Choroid plexus epithelial cell (primary cell): Measurements from ENCODE around the gene SLC2A4RG.

ENCODE experiments used
- DNase-seq: peaks from one replicate; pipeline ENCODE4 v3.0.0-alpha.2; 2010; ENCODE audit warnings: low read depth
- H3K4me3 ChIP-seq: 2 replicates; pipeline ENCODE4 v1.5.1; 2011; ENCODE audit warnings: low read depth, mild to moderate bottlenecking, control low read depth, low read length, moderate library complexity
- TF ChIP-seq, protein P1 (sequence below): conservative IDR thresholded peaks from 2 replicates; pipeline ENCODE4 v1.5.1; 2011; ENCODE audit warnings: low read depth, mild to moderate bottlenecking, control low read depth, inconsistent platforms, low read length, moderate library complexity

The SLC2A4RG gene

GRCh38 chr20:63701329-63702035, 38.1 kb upstream of the SLC2A4RG start:
- no peak overlapping the region for H3K4me3 ChIP-seq
- no peak for DNase-seq
- TF ChIP-seq, protein P1, sequence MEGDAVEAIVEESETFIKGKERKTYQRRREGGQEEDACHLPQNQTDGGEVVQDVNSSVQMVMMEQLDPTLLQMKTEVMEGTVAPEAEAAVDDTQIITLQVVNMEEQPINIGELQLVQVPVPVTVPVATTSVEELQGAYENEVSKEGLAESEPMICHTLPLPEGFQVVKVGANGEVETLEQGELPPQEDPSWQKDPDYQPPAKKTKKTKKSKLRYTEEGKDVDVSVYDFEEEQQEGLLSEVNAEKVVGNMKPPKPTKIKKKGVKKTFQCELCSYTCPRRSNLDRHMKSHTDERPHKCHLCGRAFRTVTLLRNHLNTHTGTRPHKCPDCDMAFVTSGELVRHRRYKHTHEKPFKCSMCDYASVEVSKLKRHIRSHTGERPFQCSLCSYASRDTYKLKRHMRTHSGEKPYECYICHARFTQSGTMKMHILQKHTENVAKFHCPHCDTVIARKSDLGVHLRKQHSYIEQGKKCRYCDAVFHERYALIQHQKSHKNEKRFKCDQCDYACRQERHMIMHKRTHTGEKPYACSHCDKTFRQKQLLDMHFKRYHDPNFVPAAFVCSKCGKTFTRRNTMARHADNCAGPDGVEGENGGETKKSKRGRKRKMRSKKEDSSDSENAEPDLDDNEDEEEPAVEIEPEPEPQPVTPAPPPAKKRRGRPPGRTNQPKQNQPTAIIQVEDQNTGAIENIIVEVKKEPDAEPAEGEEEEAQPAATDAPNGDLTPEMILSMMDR, result no peak

- TF ChIP-seq, protein P1, result no peak
- no peak for DNase-seq
- H3K4me3 ChIP-seq, result no peak overlapping the region
These were observed 37.4 kb upstream of the SLC2A4RG start for GRCh38 chr20:63702036-63702665.

- no peak overlapping the region for H3K4me3 ChIP-seq
- TF ChIP-seq, protein P1, result no peak
- no peak for DNase-seq
These were observed 36.7 kb upstream of the SLC2A4RG start for GRCh38 chr20:63702751-63703470.

- TF ChIP-seq, protein P1, result no peak
- no peak for DNase-seq
These were observed 36.1 kb upstream of the SLC2A4RG start for GRCh38 chr20:63703471-63703975.

GRCh38 chr20:63703976-63704748, 35.4 kb upstream of the SLC2A4RG start:
- TF ChIP-seq, protein P1, result no peak
- no peak overlapping the region for H3K4me3 ChIP-seq
- DNase-seq, result no peak

More at GRCh38 chr20:63703471-63703975, 36.1 kb upstream of the SLC2A4RG start:
- no peak overlapping the region for H3K4me3 ChIP-seq

DNA sequence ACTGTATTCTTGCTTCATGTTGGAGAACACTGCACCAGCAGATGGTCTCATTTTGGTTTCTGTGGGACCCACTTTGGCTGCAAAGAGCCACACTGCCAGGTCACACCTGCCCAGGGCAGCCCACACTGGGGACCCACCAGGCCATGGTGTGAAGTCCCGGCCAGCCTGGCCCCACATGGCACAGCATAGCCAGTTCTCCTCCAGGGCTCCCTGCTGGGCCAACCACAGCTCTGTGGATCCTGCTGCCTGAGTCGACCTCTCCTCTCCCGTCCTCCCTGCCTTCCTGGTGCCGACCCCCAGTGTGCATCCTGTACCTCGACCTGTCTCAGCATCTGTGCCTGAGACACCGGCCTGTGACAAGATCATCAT, 34.8 kb upstream of the SLC2A4RG start:
- TF ChIP-seq, protein P1, result no peak
- no peak for DNase-seq

More for the DNA sequence above, 34.8 kb upstream of the SLC2A4RG start:
- no peak overlapping the region for H3K4me3 ChIP-seq
